ENCODE results near the gene ZNF296.

The ZNF296 gene

GRCh38 chr19:45079063-45079910 lies 3.0 kb upstream of the ZNF296 start, which contains the start of gene GEMIN7:
GEMIN7 (plus strand) TSS chr19:45079260; CDS start chr19:45090115, 10,855 bp downstream.
- no peak; the same call in 1 of the 2 replicates for TF ChIP-seq CTCF (IDR thresholded peaks at IDR 0.05; ENCODE audit: low read depth, low read length)
- no peak for DNase-seq (ENCODE audit: extremely low read depth, low read depth)

- TF ChIP-seq CTCF (IDR thresholded peaks at IDR 0.05; ENCODE audit: low read depth, low read length): no peak
- no peak for DNase-seq (ENCODE audit: extremely low read depth, low read depth)
These were observed 2.2 kb upstream of the ZNF296 start for GRCh38 chr19:45078390-45079062.

- no peak for DNase-seq (ENCODE audit: extremely low read depth, low read depth)
- TF ChIP-seq CTCF (IDR thresholded peaks at IDR 0.05; ENCODE audit: low read depth, low read length): no peak
These were observed 813 bp upstream of the ZNF296 start for GRCh38 chr19:45076851-45077730.

GRCh38 chr19:45075301-45076028 lies 813 bp downstream of the ZNF296 start:
- TF ChIP-seq CTCF (IDR thresholded peaks at IDR 0.05; ENCODE audit: low read depth, low read length): no peak
- no peak for DNase-seq (ENCODE audit: extremely low read depth, low read depth)

- no peak for DNase-seq (ENCODE audit: extremely low read depth, low read depth)
- no peak for TF ChIP-seq CTCF (IDR thresholded peaks at IDR 0.05; ENCODE audit: low read depth, low read length)
These were observed 1.5 kb downstream of the ZNF296 start for GRCh38 chr19:45074744-45075300.

- DNase-seq (ENCODE audit: extremely low read depth, low read depth): no peak
- no peak for TF ChIP-seq CTCF (IDR thresholded peaks at IDR 0.05; ENCODE audit: low read depth, low read length)
These were observed 4.1 kb downstream of the ZNF296 start for GRCh38 chr19:45071969-45072790.

All from AG09319 (cell line).